ENCODE data around the gene STXBP2.

DNA sequence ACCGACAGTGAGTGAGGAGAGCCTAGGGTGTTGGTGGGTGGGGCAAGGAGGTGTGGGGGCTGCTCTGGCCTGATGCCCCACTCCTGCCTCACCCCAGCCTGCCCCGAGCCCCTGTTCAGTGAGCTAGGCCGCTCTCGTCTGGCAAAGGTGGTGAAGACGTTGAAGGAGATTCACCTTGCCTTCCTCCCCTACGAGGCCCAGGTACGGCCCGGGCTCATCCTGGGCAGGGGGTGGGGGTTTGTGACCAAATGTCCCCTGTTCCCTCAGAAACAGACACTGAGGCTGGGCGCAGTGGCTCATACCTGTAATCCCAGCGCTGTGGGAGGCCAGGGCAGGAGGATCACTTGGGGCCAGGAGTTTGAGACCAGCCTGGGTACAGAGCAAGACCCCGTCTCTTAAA, 3.9 kb downstream of the STXBP2 start:
- TF ChIP-seq POLR2A (IDR thresholded peaks at IDR 0.05; ENCODE audit: low read depth, low read length) (no peak), TAF1 (IDR thresholded peaks at IDR 0.05; ENCODE audit: borderline replicate concordance, low read depth, low read length) (no peak)
